Measurements from ENCODE around the gene NRXN3.

Gene NRXN3

GRCh38 chr14:78586681-78587080, 416.5 kb downstream of the NRXN3 start:
- Mint-ChIP-seq H3K4me1 (no peaks in the 10 kb centered on the region), H3K4me3 (no peak overlapping the region), H3K27ac (no peak overlapping the region), H3K27me3 (ENCODE audit: low read depth, poor library complexity) (peaks cover 18% of the 10 kb centered on the region), H3K36me3 (ENCODE audit: low read depth) (no peaks in the 10 kb centered on the region), H3K9me3 (no peaks in the 10 kb centered on the region)
- DNase-seq = no peak
- no peak for TF ChIP-seq CTCF (IDR thresholded peaks at IDR 0.05)

GRCh38 chr14:78588906-78589305, 418.7 kb downstream of the NRXN3 start:
- no peaks in the 10 kb centered on the region for H3K9me3 Mint-ChIP-seq
- H3K4me1 Mint-ChIP-seq = no peaks in the 10 kb centered on the region
- no peak overlapping the region for H3K4me3 Mint-ChIP-seq
- no peak for DNase-seq
- peaks cover 17% of the 10 kb centered on the region for H3K27me3 Mint-ChIP-seq (ENCODE audit: low read depth, poor library complexity)
- TF ChIP-seq CTCF (IDR thresholded peaks at IDR 0.05) = no peak
- H3K27ac Mint-ChIP-seq = no peak overlapping the region
- no peaks in the 10 kb centered on the region for H3K36me3 Mint-ChIP-seq (ENCODE audit: low read depth)

GRCh38 chr14:78592616-78593219, 422.5 kb downstream of the NRXN3 start:
- DNase-seq = no peak
- H3K27me3 Mint-ChIP-seq (ENCODE audit: low read depth, poor library complexity) = peaks cover 9% of the 10 kb centered on the region
- no peak for TF ChIP-seq CTCF (IDR thresholded peaks at IDR 0.05)
- H3K36me3 Mint-ChIP-seq (ENCODE audit: low read depth) = no peaks in the 10 kb centered on the region
- H3K9me3 Mint-ChIP-seq = no peaks in the 10 kb centered on the region
- H3K4me1 Mint-ChIP-seq = peaks cover 16% of the 10 kb centered on the region
- H3K27ac Mint-ChIP-seq = no peak overlapping the region
- no peak overlapping the region for H3K4me3 Mint-ChIP-seq

GRCh38 chr14:78593949-78594348, 423.8 kb downstream of the NRXN3 start:
- Mint-ChIP-seq H3K9me3 (no peaks in the 10 kb centered on the region), H3K27ac (no peak overlapping the region), H3K4me3 (no peak overlapping the region), H3K27me3 (ENCODE audit: low read depth, poor library complexity) (peaks cover 15% of the 10 kb centered on the region), H3K36me3 (ENCODE audit: low read depth) (no peaks in the 10 kb centered on the region), H3K4me1 (peaks cover 22% of the 10 kb centered on the region)
- TF ChIP-seq CTCF (IDR thresholded peaks at IDR 0.05) = no peak
- DNase-seq = no peak

- peaks cover 26% of the 10 kb centered on the region for H3K27me3 Mint-ChIP-seq (ENCODE audit: low read depth, poor library complexity)
- H3K27ac Mint-ChIP-seq = no peak overlapping the region
- H3K4me3 Mint-ChIP-seq = no peak overlapping the region
- DNase-seq = peak; percentile 13
- no peaks in the 10 kb centered on the region for H3K36me3 Mint-ChIP-seq (ENCODE audit: low read depth)
- H3K4me1 Mint-ChIP-seq = peaks cover 22% of the 10 kb centered on the region
- peak; percentile 22 for TF ChIP-seq CTCF (IDR thresholded peaks at IDR 0.05)
- H3K9me3 Mint-ChIP-seq = no peaks in the 10 kb centered on the region
These were observed 425.6 kb downstream of the NRXN3 start for GRCh38 chr14:78595797-78596196.

Data from nephron progenitor cell (in vitro differentiated cells).